Astrocyte of the spinal cord (primary cell): ENCODE results near the gene ABHD6.
"Not testable (repeated sequence)": the region's sequence is repeated elsewhere in the genome, so short reads cannot be mapped to it uniquely, and the experiment has no call there.

Source experiments
- DNase-seq: peaks from one replicate; pipeline ENCODE4 v3.0.0; 2011; ENCODE audit warnings: low read depth, low spot score
- H3K4me3 ChIP-seq: 2 replicates; pipeline ENCODE4 v1.5.1; 2011; ENCODE audit warnings: low read depth, mild to moderate bottlenecking, low read length, moderate library complexity
- CTCF ChIP-seq: IDR thresholded peaks from 2 replicates; pipeline ENCODE4 v1.5.1; 2012; ENCODE audit warnings: low read depth, mild to moderate bottlenecking, low read length, inconsistent platforms
- in situ Hi-C: cut with HindIII; loops from 2 replicates; pipeline ENCODE4 v1.10.0; 2017; ENCODE audit warnings: low sequenced_read_pairs

The ABHD6 gene

GRCh38 chr3:58241306-58242044 is 3.9 kb downstream of the ABHD6 start:
- H3K4me3 ChIP-seq: no peak overlapping the region
- TF ChIP-seq CTCF: no peak
- in situ Hi-C loops: no loop called here
- DNase-seq: no peak

DNA sequence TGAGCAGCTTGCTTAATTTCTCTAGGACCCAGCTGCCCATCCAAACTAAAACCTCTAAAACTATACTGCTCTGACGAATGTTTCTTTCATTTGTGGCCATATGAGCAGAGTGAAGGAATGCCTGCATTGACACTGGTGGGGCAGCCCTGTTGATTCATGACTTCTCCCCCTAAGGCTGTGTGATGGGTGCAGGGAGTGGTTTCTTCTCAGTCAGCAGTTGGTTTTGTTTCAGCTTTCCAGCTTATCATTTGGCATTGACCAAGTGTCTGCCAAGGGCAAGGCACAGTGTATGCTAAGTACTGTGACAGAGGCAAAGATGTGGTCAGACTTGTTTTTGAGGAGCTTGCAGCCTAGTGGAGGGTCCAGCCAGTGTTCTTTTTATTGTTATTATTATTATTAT is 4.7 kb downstream of the ABHD6 start:
- DNase-seq: no peak
- H3K4me3 ChIP-seq: no peak overlapping the region
- no peak for TF ChIP-seq CTCF
- in situ Hi-C loops: no loop called here

DNA sequence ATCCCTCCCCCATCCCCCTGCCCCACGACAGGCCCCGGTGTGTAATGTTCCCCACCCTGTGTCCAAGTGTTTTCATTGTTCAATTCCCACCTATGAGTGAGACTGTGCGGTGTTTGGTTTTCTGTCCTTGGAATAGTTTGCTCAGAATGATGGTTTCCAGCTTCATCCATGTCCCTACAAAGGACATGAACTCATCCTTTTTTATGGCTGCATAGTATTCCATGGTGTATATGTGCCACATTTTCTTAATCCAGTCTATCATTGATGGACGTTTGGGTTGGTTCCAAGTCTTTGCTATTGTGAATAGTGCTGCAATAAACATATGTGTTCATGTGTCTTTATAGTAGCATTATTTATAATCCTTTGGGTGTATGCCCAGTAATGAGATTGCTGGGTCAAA is 5.3 kb downstream of the ABHD6 start:
- H3K4me3 ChIP-seq, DNase-seq, in situ Hi-C loops: not testable (repeated sequence)

- no peak for TF ChIP-seq CTCF
- in situ Hi-C loops: no loop called here
Observed at GRCh38 chr3:58243976-58244585, 6.5 kb downstream of the ABHD6 start.

GRCh38 chr3:58246148-58247047 is 8.8 kb downstream of the ABHD6 start:
- TF ChIP-seq CTCF: no peak
- no peak overlapping the region for H3K4me3 ChIP-seq
- in situ Hi-C loops: no loop called here
- DNase-seq: no peak

More at GRCh38 chr3:58243976-58244585, 6.5 kb downstream of the ABHD6 start:
- DNase-seq: no peak
- no peak overlapping the region for H3K4me3 ChIP-seq

- DNase-seq: peak; percentile 8
- no peak overlapping the region for H3K4me3 ChIP-seq
- peak; percentile 42 for TF ChIP-seq CTCF
- in situ Hi-C loops: no loop called here
Observed at GRCh38 chr3:58249358-58250092, 11.9 kb downstream of the ABHD6 start.
